GM19043 (cell line): Measurements from ENCODE around the gene AFF2.

Experiments
- ATAC-seq: cut with Tn5 transposase; IDR thresholded peaks from one replicate; pipeline ENCODE4 v1.9.1; 2021; ENCODE audit warnings: low read depth; ENCODE audit not compliant: unreplicated experiment

AFF2 gene

GRCh38 chrX:148813967-148814366 lies 313.6 kb downstream of the AFF2 start:
- no peak for ATAC-seq

- ATAC-seq: no peak
Measured at GRCh38 chrX:148815218-148815961, 315.0 kb downstream of the AFF2 start.

GRCh38 chrX:148823986-148824385 lies 323.6 kb downstream of the AFF2 start:
- no peak for ATAC-seq

GRCh38 chrX:148825696-148826095 lies 325.3 kb downstream of the AFF2 start:
- no peak for ATAC-seq

- ATAC-seq: no peak
Measured at GRCh38 chrX:148836741-148837140, 336.3 kb downstream of the AFF2 start.

GRCh38 chrX:148850631-148851030 lies 350.2 kb downstream of the AFF2 start:
- ATAC-seq: no peak

GRCh38 chrX:148854306-148854705 lies 353.9 kb downstream of the AFF2 start:
- no peak for ATAC-seq

GRCh38 chrX:148856505-148856904 lies 356.1 kb downstream of the AFF2 start:
- ATAC-seq: no peak

GRCh38 chrX:148865277-148866210 lies 365.1 kb downstream of the AFF2 start:
- no peak for ATAC-seq

- no peak for ATAC-seq
Measured at GRCh38 chrX:148867596-148867995, 367.2 kb downstream of the AFF2 start.

- ATAC-seq: no peak
Measured at GRCh38 chrX:148871422-148872160, 371.2 kb downstream of the AFF2 start.

- no peak for ATAC-seq
Measured at GRCh38 chrX:148872161-148872535, 371.7 kb downstream of the AFF2 start.

GRCh38 chrX:148872881-148873280 lies 372.5 kb downstream of the AFF2 start:
- no peak for ATAC-seq

GRCh38 chrX:148874636-148875246 lies 374.3 kb downstream of the AFF2 start:
- ATAC-seq: no peak

- ATAC-seq: no peak
Measured at GRCh38 chrX:148878371-148878770, 378.0 kb downstream of the AFF2 start.

- no peak for ATAC-seq
Measured at GRCh38 chrX:148885203-148885602, 384.8 kb downstream of the AFF2 start.

GRCh38 chrX:148893395-148893794 lies 393.0 kb downstream of the AFF2 start:
- no peak for ATAC-seq

- no peak for ATAC-seq
Measured at GRCh38 chrX:148902581-148902980, 402.2 kb downstream of the AFF2 start.

GRCh38 chrX:148903176-148903575 lies 402.8 kb downstream of the AFF2 start:
- no peak for ATAC-seq

- no peak for ATAC-seq
Measured at GRCh38 chrX:148904421-148905111, 404.1 kb downstream of the AFF2 start.
